ENCODE data around the gene PACS1.

PACS1 gene

DNA sequence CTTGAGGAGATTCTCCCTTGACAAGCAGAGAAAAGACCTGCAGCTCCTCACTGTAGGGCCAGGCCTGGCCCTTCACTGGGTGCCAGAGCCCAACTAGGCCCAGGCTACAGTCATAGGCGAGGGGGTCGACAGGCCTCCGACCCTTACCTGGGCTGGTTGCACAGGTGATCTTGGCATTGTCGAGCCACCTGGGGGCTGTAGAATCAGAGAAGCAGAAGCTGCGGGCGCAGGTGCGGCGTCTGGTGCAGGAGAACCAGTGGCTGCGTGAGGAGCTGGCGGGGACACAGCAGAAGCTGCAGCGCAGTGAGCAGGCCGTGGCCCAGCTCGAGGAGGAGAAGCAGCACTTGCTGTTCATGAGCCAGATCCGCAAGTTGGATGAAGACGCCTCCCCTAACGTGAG is 191.5 kb downstream of the PACS1 start:
- H3K4me1 ChIP-seq (ENCODE audit: low read length): peaks cover 7% of the 10 kb centered on the region
- no peak for TF ChIP-seq EZH2phosphoT487 (IDR thresholded peaks at IDR 0.05; ENCODE audit: low read depth)
- TF ChIP-seq, protein P1, sequence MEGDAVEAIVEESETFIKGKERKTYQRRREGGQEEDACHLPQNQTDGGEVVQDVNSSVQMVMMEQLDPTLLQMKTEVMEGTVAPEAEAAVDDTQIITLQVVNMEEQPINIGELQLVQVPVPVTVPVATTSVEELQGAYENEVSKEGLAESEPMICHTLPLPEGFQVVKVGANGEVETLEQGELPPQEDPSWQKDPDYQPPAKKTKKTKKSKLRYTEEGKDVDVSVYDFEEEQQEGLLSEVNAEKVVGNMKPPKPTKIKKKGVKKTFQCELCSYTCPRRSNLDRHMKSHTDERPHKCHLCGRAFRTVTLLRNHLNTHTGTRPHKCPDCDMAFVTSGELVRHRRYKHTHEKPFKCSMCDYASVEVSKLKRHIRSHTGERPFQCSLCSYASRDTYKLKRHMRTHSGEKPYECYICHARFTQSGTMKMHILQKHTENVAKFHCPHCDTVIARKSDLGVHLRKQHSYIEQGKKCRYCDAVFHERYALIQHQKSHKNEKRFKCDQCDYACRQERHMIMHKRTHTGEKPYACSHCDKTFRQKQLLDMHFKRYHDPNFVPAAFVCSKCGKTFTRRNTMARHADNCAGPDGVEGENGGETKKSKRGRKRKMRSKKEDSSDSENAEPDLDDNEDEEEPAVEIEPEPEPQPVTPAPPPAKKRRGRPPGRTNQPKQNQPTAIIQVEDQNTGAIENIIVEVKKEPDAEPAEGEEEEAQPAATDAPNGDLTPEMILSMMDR (IDR thresholded peaks at IDR 0.05; ENCODE audit: low read depth, low read length): no peak
- H3K27me3 ChIP-seq (ENCODE audit: low read depth, low read length): no peaks in the 10 kb centered on the region
- H3K36me3 ChIP-seq (replicated peaks; ENCODE audit: low read depth, low read length): peaks cover 25% of the 10 kb centered on the region
- peaks cover 17% of the 10 kb centered on the region for H3K79me2 ChIP-seq (ENCODE audit: low read length)
- H2AFZ ChIP-seq (ENCODE audit: low read depth, low read length): no peak overlapping the region
- no peak overlapping the region for H3K4me2 ChIP-seq (ENCODE audit: low read length)
- no peak overlapping the region for H3K27ac ChIP-seq (ENCODE audit: low read length)
- H4K20me1 ChIP-seq (ENCODE audit: insufficient read depth, low read length): no peaks in the 10 kb centered on the region
- H3K9ac ChIP-seq (ENCODE audit: low read length): no peak overlapping the region
- no peaks in the 10 kb centered on the region for H3K9me3 ChIP-seq (ENCODE audit: insufficient read depth, low read length)
- no peak overlapping the region for H3K4me3 ChIP-seq (ENCODE audit: low read length)

GRCh38 chr11:66262191-66262590 is 192.1 kb downstream of the PACS1 start:
- H4K20me1 ChIP-seq (ENCODE audit: insufficient read depth, low read length): no peaks in the 10 kb centered on the region
- no peaks in the 10 kb centered on the region for H3K9me3 ChIP-seq (ENCODE audit: insufficient read depth, low read length)
- peaks cover 7% of the 10 kb centered on the region for H3K4me1 ChIP-seq (ENCODE audit: low read length)
- peaks cover 17% of the 10 kb centered on the region for H3K79me2 ChIP-seq (ENCODE audit: low read length)
- H3K4me2 ChIP-seq (ENCODE audit: low read length): no peak overlapping the region
- no peaks in the 10 kb centered on the region for H3K27me3 ChIP-seq (ENCODE audit: low read depth, low read length)
- H3K36me3 ChIP-seq (replicated peaks; ENCODE audit: low read depth, low read length): peaks cover 25% of the 10 kb centered on the region
- no peak overlapping the region for H3K4me3 ChIP-seq (ENCODE audit: low read length)
- TF ChIP-seq, protein P1 (IDR thresholded peaks at IDR 0.05; ENCODE audit: low read depth, low read length): no peak
- no peak for TF ChIP-seq EZH2phosphoT487 (IDR thresholded peaks at IDR 0.05; ENCODE audit: low read depth)
- H2AFZ ChIP-seq (ENCODE audit: low read depth, low read length): no peak overlapping the region
- no peak overlapping the region for H3K27ac ChIP-seq (ENCODE audit: low read length)
- no peak overlapping the region for H3K9ac ChIP-seq (ENCODE audit: low read length)

DNA sequence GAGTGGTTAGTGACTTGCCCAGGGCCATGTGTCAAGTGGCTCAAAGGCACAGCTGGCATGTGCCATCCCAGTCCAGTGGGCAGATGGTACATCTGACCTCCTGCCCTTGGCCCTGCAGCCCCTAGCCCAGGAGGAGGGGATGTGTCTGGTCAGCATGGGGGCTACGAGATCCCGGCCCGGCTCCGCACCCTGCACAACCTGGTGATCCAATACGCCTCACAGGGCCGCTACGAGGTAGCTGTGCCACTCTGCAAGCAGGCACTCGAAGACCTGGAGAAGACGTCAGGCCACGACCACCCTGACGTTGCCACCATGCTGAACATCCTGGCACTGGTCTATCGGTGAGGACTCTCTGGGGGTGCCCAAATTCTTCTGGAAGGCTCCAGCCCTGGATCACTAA is 192.6 kb downstream of the PACS1 start:
- Histone ChIP-seq H4K20me1 (ENCODE audit: insufficient read depth, low read length) (no peaks in the 10 kb centered on the region), H3K4me3 (ENCODE audit: low read length) (no peak overlapping the region)

DNA sequence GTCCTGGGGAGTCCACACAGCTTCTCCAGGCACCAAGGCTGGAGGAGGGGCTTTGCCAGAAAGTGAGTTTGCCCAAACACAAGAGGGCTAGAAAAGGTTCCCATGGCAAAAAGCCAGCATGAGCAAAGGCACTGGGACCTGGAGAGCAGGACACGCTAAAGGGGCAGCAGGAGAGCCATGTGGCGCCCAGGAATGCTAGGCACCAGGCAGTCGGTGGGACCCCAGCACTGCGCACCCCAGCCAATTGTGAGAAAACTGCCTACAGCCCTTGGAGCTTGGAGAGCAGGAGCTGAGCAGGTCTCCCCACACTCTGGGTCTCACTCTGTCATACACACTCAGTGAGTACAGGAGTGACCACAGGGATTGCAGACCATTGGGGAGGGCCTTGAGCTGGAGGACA is 193.2 kb downstream of the PACS1 start:
- no peaks in the 10 kb centered on the region for H3K9me3 ChIP-seq (ENCODE audit: insufficient read depth, low read length)
- no peaks in the 10 kb centered on the region for H3K27me3 ChIP-seq (ENCODE audit: low read depth, low read length)
- no peak for TF ChIP-seq EZH2phosphoT487 (IDR thresholded peaks at IDR 0.05; ENCODE audit: low read depth)
- TF ChIP-seq, protein P1 (IDR thresholded peaks at IDR 0.05; ENCODE audit: low read depth, low read length): no peak
- H3K4me2 ChIP-seq (ENCODE audit: low read length): no peak overlapping the region
- peaks cover 25% of the 10 kb centered on the region for H3K36me3 ChIP-seq (replicated peaks; ENCODE audit: low read depth, low read length)
- H3K9ac ChIP-seq (ENCODE audit: low read length): no peak overlapping the region
- peaks cover 11% of the 10 kb centered on the region for H3K79me2 ChIP-seq (ENCODE audit: low read length)
- H3K27ac ChIP-seq (ENCODE audit: low read length): no peak overlapping the region
- H4K20me1 ChIP-seq (ENCODE audit: insufficient read depth, low read length): no peaks in the 10 kb centered on the region
- H2AFZ ChIP-seq (ENCODE audit: low read depth, low read length): no peak overlapping the region
- no peak overlapping the region for H3K4me3 ChIP-seq (ENCODE audit: low read length)
- peaks cover 7% of the 10 kb centered on the region for H3K4me1 ChIP-seq (ENCODE audit: low read length)

More for the DNA sequence above, 192.6 kb downstream of the PACS1 start:
- Histone ChIP-seq H3K79me2 (ENCODE audit: low read length) (peaks cover 16% of the 10 kb centered on the region), H3K4me2 (ENCODE audit: low read length) (no peak overlapping the region), H3K36me3 (replicated peaks; ENCODE audit: low read depth, low read length) (peaks cover 25% of the 10 kb centered on the region), H3K4me1 (ENCODE audit: low read length) (peaks cover 7% of the 10 kb centered on the region), H3K9me3 (ENCODE audit: insufficient read depth, low read length) (no peaks in the 10 kb centered on the region), H3K27me3 (ENCODE audit: low read depth, low read length) (no peaks in the 10 kb centered on the region), H2AFZ (ENCODE audit: low read depth, low read length) (no peak overlapping the region), H3K27ac (ENCODE audit: low read length) (no peak overlapping the region), H3K9ac (ENCODE audit: low read length) (no peak overlapping the region)
- TF ChIP-seq EZH2phosphoT487 (IDR thresholded peaks at IDR 0.05; ENCODE audit: low read depth): no peak
- TF ChIP-seq, protein P1 (IDR thresholded peaks at IDR 0.05; ENCODE audit: low read depth, low read length): no peak
